ENCODE results near the gene NFIC.
"Not testable (repeated sequence)": the region's sequence is repeated elsewhere in the genome, so short reads cannot be mapped to it uniquely, and the experiment has no call there.

NFIC gene

GRCh38 chr19:3338541-3339181, 27.7 kb upstream of the NFIC start:
- peak; percentile 12 for DNase-seq

- no peak for DNase-seq
Measured at GRCh38 chr19:3340340-3340739, 26.0 kb upstream of the NFIC start.

- DNase-seq = no peak
Measured at GRCh38 chr19:3342246-3342645, 24.1 kb upstream of the NFIC start.

- DNase-seq = not testable (repeated sequence)
Measured at GRCh38 chr19:3342962-3343361, 23.4 kb upstream of the NFIC start.

- DNase-seq = peak; percentile 52
Measured at GRCh38 chr19:3343619-3344502, 22.5 kb upstream of the NFIC start.

- DNase-seq = no peak
Measured at GRCh38 chr19:3344608-3345598, 21.5 kb upstream of the NFIC start.

GRCh38 chr19:3345850-3346460, 20.4 kb upstream of the NFIC start:
- DNase-seq = no peak

- DNase-seq = no peak
Measured at GRCh38 chr19:3346677-3347353, 19.6 kb upstream of the NFIC start.

- DNase-seq = no peak
Measured at GRCh38 chr19:3348042-3348441, 18.3 kb upstream of the NFIC start.

GRCh38 chr19:3348469-3348868, 17.9 kb upstream of the NFIC start:
- DNase-seq = not testable (repeated sequence)

GRCh38 chr19:3350014-3350663, 16.2 kb upstream of the NFIC start:
- DNase-seq = no peak

GRCh38 chr19:3351702-3352447, 14.5 kb upstream of the NFIC start:
- DNase-seq = no peak

- no peak for DNase-seq
Measured at GRCh38 chr19:3353493-3353892, 12.9 kb upstream of the NFIC start.

- DNase-seq = no peak
Measured at GRCh38 chr19:3356805-3357204, 9.6 kb upstream of the NFIC start.

- peak; percentile 20 for DNase-seq
Measured at GRCh38 chr19:3357271-3357991, 9.0 kb upstream of the NFIC start.

- DNase-seq = peak; percentile 7
Measured at GRCh38 chr19:3357992-3358688, 8.2 kb upstream of the NFIC start.

GRCh38 chr19:3358689-3359014, 7.7 kb upstream of the NFIC start:
- no peak for DNase-seq

- peak; percentile 65 for DNase-seq
Measured at GRCh38 chr19:3359015-3359918, 7.1 kb upstream of the NFIC start.
